HFF-Myc (cell line): ENCODE measurements around the gene NPFF.

ENCODE experiments used
- DNase-seq: peaks from one replicate; pipeline ENCODE4 v3.0.0-alpha.2; 2011; ENCODE audit warnings: low read depth; ENCODE audit errors: extremely low read depth
- H3K4me3 ChIP-seq: replicated peaks from 2 replicates; pipeline ENCODE4 v1.5.1; 2011; ENCODE audit warnings: low read depth, mild to moderate bottlenecking, control low read depth, low read length
- CTCF ChIP-seq: IDR thresholded peaks from 2 replicates; pipeline ENCODE4 v1.5.1; 2012; ENCODE audit warnings: mild to moderate bottlenecking, low read depth, low read length, control low read depth; ENCODE audit errors: missing control alignments

NPFF gene

GRCh38 chr12:53495903-53496751 is 11.2 kb downstream of the NPFF start:
- no peak for DNase-seq
- no peak for TF ChIP-seq CTCF
- no peak overlapping the region for H3K4me3 ChIP-seq

GRCh38 chr12:53493610-53494391 is 13.5 kb downstream of the NPFF start:
- no peak for DNase-seq
- no peak for TF ChIP-seq CTCF
- peak overlapping the region; percentile 42 for H3K4me3 ChIP-seq

- peak overlapping the region; percentile 42 for H3K4me3 ChIP-seq
- TF ChIP-seq CTCF = no peak
- DNase-seq = peak; percentile 81
Observed at GRCh38 chr12:53492830-53493609, 14.3 kb downstream of the NPFF start.

- no peak for DNase-seq
- no peak for TF ChIP-seq CTCF
- H3K4me3 ChIP-seq = peak overlapping the region; percentile 42
Observed at GRCh38 chr12:53492188-53492587, 15.1 kb downstream of the NPFF start.

GRCh38 chr12:53489242-53489864 is 17.9 kb downstream of the NPFF start:
- no peak for DNase-seq
- no peak overlapping the region for H3K4me3 ChIP-seq
- no peak for TF ChIP-seq CTCF
